Measurements from ENCODE around the gene OR13J1.

DNA sequence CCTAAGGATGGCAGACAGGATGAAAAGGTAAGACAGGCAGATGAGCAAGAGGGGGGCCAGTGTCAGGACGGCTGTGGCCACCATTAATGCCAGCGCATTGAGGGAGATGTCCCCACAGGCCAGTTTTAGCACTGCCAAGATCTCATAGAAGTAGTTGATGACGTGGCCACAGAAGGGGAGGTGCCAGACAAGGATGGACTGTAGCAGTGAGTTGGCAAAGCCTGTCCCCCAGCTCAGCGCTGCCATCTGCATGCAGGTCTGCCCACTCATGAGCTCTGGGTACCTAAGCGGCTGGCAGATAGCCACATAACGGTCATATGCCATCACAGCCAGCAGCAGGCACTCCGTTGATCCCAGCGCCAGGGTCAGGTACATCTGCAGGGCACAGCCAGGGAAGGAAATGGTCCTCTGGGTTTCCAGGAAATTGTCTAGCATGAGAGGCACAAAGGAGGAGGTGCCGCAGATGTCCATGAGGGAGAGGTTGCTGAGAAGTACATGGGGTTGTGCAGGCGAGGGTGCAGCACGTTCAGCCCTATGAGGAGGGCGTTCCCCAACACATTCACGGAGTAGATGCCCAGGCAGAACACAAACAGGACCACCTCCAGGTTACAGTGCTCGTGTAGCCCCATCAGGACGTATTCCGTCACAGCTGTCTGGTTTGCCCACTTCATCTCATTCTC, 10.8 kb downstream of the OR13J1 start:
- TF ChIP-seq, protein P1, sequence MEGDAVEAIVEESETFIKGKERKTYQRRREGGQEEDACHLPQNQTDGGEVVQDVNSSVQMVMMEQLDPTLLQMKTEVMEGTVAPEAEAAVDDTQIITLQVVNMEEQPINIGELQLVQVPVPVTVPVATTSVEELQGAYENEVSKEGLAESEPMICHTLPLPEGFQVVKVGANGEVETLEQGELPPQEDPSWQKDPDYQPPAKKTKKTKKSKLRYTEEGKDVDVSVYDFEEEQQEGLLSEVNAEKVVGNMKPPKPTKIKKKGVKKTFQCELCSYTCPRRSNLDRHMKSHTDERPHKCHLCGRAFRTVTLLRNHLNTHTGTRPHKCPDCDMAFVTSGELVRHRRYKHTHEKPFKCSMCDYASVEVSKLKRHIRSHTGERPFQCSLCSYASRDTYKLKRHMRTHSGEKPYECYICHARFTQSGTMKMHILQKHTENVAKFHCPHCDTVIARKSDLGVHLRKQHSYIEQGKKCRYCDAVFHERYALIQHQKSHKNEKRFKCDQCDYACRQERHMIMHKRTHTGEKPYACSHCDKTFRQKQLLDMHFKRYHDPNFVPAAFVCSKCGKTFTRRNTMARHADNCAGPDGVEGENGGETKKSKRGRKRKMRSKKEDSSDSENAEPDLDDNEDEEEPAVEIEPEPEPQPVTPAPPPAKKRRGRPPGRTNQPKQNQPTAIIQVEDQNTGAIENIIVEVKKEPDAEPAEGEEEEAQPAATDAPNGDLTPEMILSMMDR (IDR thresholded peaks at IDR 0.05): no peak
- TF ChIP-seq SIN3A (IDR thresholded peaks at IDR 0.05; ENCODE audit: borderline replicate concordance, insufficient read depth, low read depth, low read length) (no peak), POLR2AphosphoS5 (IDR thresholded peaks at IDR 0.05; ENCODE audit: low read depth, low read length) (no peak), TCF7L2 (IDR thresholded peaks at IDR 0.05; ENCODE audit: low read depth, low read length) (no peak)
- TF ChIP-seq, protein P2, sequence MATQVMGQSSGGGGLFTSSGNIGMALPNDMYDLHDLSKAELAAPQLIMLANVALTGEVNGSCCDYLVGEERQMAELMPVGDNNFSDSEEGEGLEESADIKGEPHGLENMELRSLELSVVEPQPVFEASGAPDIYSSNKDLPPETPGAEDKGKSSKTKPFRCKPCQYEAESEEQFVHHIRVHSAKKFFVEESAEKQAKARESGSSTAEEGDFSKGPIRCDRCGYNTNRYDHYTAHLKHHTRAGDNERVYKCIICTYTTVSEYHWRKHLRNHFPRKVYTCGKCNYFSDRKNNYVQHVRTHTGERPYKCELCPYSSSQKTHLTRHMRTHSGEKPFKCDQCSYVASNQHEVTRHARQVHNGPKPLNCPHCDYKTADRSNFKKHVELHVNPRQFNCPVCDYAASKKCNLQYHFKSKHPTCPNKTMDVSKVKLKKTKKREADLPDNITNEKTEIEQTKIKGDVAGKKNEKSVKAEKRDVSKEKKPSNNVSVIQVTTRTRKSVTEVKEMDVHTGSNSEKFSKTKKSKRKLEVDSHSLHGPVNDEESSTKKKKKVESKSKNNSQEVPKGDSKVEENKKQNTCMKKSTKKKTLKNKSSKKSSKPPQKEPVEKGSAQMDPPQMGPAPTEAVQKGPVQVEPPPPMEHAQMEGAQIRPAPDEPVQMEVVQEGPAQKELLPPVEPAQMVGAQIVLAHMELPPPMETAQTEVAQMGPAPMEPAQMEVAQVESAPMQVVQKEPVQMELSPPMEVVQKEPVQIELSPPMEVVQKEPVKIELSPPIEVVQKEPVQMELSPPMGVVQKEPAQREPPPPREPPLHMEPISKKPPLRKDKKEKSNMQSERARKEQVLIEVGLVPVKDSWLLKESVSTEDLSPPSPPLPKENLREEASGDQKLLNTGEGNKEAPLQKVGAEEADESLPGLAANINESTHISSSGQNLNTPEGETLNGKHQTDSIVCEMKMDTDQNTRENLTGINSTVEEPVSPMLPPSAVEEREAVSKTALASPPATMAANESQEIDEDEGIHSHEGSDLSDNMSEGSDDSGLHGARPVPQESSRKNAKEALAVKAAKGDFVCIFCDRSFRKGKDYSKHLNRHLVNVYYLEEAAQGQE (IDR thresholded peaks at IDR 0.05; ENCODE audit: insufficient read depth in 1 of 2, low read depth in 2 of 2, low read length in 1 of 2): no peak

All from Panc1 (cell line).